IMR-90 (cell line): ENCODE data around the gene ABHD5. TPM values are rescaled to one million over a fixed set of nuclear protein-coding genes. Genes with fewer than 3 reads are reported as not detected.
A peak's percentile ranks its signal among the peaks of the same experiment; 100 is the strongest.

Source experiments
- ATAC-seq: fragments of 200-7000 bp; cut with Tn5 transposase; 2 replicates; pipeline ENCODE4 v1.9.1; 2020; ENCODE audit warnings: low read depth, mild to moderate bottlenecking, moderate library complexity
- BruUV-seq: library from RNA; stranded (reverse); fragments of 400-500 nt; replicated peaks from 2 replicates; lab custom pipeline; 2021; lab: Mats Ljungman, UMichigan
- CTCF ChIA-PET: fragments of 300-600 bp; formaldehyde crosslinking; extraction: SDS; loops from one replicate; lab custom pipeline; 2021; ENCODE audit warnings: antibody characterized with exemption; lab: Yijun Ruan, JAX
- POLR2A ChIA-PET: fragments of 300-600 bp; sonication (Branson Sonifier 250); formaldehyde crosslinking; loops from one replicate; lab custom pipeline; 2022; ENCODE audit warnings: antibody characterized with exemption; ENCODE audit not compliant: unreplicated experiment; lab: Charles Lee
- DNase-seq: peaks from one replicate; pipeline ENCODE4 v3.0.0; 2013
- H2AFZ ChIP-seq: replicated peaks from 2 replicates; pipeline ENCODE3; 2013; ENCODE audit warnings: low read length, mild to moderate bottlenecking; ENCODE audit not compliant: poor library complexity
- H2AK5ac ChIP-seq: 2 replicates; pipeline ENCODE4 v1.6.1; 2013; ENCODE audit warnings: low read depth, low read length, inconsistent platforms
- H2AK9ac ChIP-seq: replicated peaks from 2 replicates; pipeline ENCODE3; 2013; ENCODE audit warnings: mild to moderate bottlenecking, low read depth, low read length, moderate library complexity; ENCODE audit not compliant: poor library complexity
- H2BK120ac ChIP-seq: 2 replicates; pipeline ENCODE4 v1.6.1; 2013; ENCODE audit warnings: low read depth, low read length, inconsistent platforms
- H2BK15ac ChIP-seq: 3 replicates; pipeline ENCODE4 v1.6.1; 2013; ENCODE audit warnings: low read depth, low read length, inconsistent platforms
- H2BK20ac ChIP-seq: 2 replicates; pipeline ENCODE4 v1.6.1; 2013; ENCODE audit warnings: low read depth, mild to moderate bottlenecking, inconsistent platforms, low read length, moderate library complexity
- H2BK5ac ChIP-seq: 2 replicates; pipeline ENCODE4 v1.6.1; 2013; ENCODE audit warnings: mild to moderate bottlenecking, low read depth, low read length, inconsistent platforms; ENCODE audit not compliant: poor library complexity, severe bottlenecking
- H3K14ac ChIP-seq: replicated peaks from 2 replicates; pipeline ENCODE4 v1.6.1; 2013; ENCODE audit warnings: low read depth, low read length, inconsistent platforms
- H3K18ac ChIP-seq: 2 replicates; pipeline ENCODE4 v1.6.1; 2013; ENCODE audit warnings: low read depth, low read length, control low read depth
- H3K23ac ChIP-seq: 2 replicates; pipeline ENCODE4 v1.6.1; 2013; ENCODE audit warnings: low read depth, low read length, inconsistent platforms
- H3K27ac ChIP-seq: 2 replicates; pipeline ENCODE4 v1.5.1; 2013; ENCODE audit warnings: mild to moderate bottlenecking, control low read depth, low read length; ENCODE audit not compliant: insufficient read depth
- H3K27me3 ChIP-seq: 2 replicates; pipeline ENCODE4 v1.6.1; 2013; ENCODE audit warnings: low read length; ENCODE audit not compliant: control insufficient read depth, insufficient read depth
- H3K36me3 ChIP-seq: 2 replicates; pipeline ENCODE4 v1.6.1; 2013; ENCODE audit warnings: low read length, mixed read lengths; ENCODE audit not compliant: control insufficient read depth, insufficient read depth
- H3K4ac ChIP-seq: 2 replicates; pipeline ENCODE4 v1.6.1; 2013; ENCODE audit warnings: low read depth, low read length, inconsistent platforms
- H3K4me1 ChIP-seq: 2 replicates; pipeline ENCODE4 v1.6.1; 2013; ENCODE audit warnings: low read length, mixed read lengths; ENCODE audit not compliant: control insufficient read depth, insufficient read depth
- H3K4me2 ChIP-seq: 2 replicates; pipeline ENCODE4 v1.6.1; 2013; ENCODE audit warnings: low read depth, mild to moderate bottlenecking, control low read depth, low read length, moderate library complexity
- H3K4me3 ChIP-seq: 2 replicates; pipeline ENCODE4 v1.5.1; 2013; ENCODE audit warnings: low read depth, mild to moderate bottlenecking, control low read depth, low read length, moderate library complexity; ENCODE audit not compliant: insufficient read depth
- H3K56ac ChIP-seq: 2 replicates; pipeline ENCODE4 v1.6.1; 2013; ENCODE audit warnings: low read length, inconsistent platforms; ENCODE audit not compliant: insufficient read depth; ENCODE audit errors: extremely low read depth
- H3K79me1 ChIP-seq, 2 experiments: 2 replicates each; pipeline ENCODE4 v1.6.1; 2013; ENCODE audit warnings: low read length in 2 of 2, inconsistent platforms in 1 of 2, low read depth in 1 of 2
- H3K9ac ChIP-seq: 2 replicates; pipeline ENCODE4 v1.6.1; 2013; ENCODE audit warnings: low read depth, low read length, control low read depth
- H3K9me1 ChIP-seq: 2 replicates; pipeline ENCODE4 v1.6.1; 2013; ENCODE audit warnings: low read length, inconsistent platforms; ENCODE audit not compliant: insufficient read depth
- H3K9me3 ChIP-seq: 2 replicates; pipeline ENCODE4 v1.6.1; 2013; ENCODE audit warnings: low read length; ENCODE audit not compliant: control insufficient read depth, insufficient read depth
- H4K20me1 ChIP-seq: 2 replicates; pipeline ENCODE4 v1.6.1; 2013; ENCODE audit warnings: low read length, inconsistent platforms; ENCODE audit not compliant: insufficient read depth
- H4K5ac ChIP-seq: 2 replicates; pipeline ENCODE4 v1.6.1; 2013; ENCODE audit warnings: mild to moderate bottlenecking, low read depth, low read length, control low read depth
- H4K8ac ChIP-seq, 2 experiments: 2 replicates each; pipeline ENCODE4 v1.6.1; 2013; ENCODE audit warnings: low read depth in 2 of 2, low read length in 2 of 2, control low read depth in 1 of 2, inconsistent platforms in 1 of 2
- H4K91ac ChIP-seq: 2 replicates; pipeline ENCODE4 v1.6.1; 2013; ENCODE audit warnings: low read depth, low read length, inconsistent platforms; ENCODE audit not compliant: insufficient read depth
- CEBPB ChIP-seq: IDR thresholded peaks from 2 replicates; pipeline ENCODE4 v1.6.1; 2012; ENCODE audit warnings: low read depth, low read length, improper control_type of control experiment
- ELK1 ChIP-seq: fragments of 150-350 bp; IDR thresholded peaks from 2 replicates; pipeline ENCODE4 v1.6.1; 2016; ENCODE audit warnings: low read depth, mild to moderate bottlenecking, low read length, moderate library complexity, borderline replicate concordance
- FOS ChIP-seq: fragments of 150-350 bp; IDR thresholded peaks from 2 replicates; pipeline ENCODE4 v1.6.1; 2016; ENCODE audit warnings: low read depth, low read length
- MAFK ChIP-seq: IDR thresholded peaks from 2 replicates; pipeline ENCODE4 v1.6.1; 2012; ENCODE audit warnings: low read depth, low read length, improper control_type of control experiment
- MAZ ChIP-seq: IDR thresholded peaks from 2 replicates; pipeline ENCODE4 v1.6.1; 2012; ENCODE audit warnings: low read depth, mild to moderate bottlenecking, low read length, improper control_type of control experiment, moderate library complexity, borderline replicate concordance
- MXI1 ChIP-seq: IDR thresholded peaks from 2 replicates; pipeline ENCODE4 v1.6.1; 2012; ENCODE audit warnings: low read depth, mild to moderate bottlenecking, low read length, moderate library complexity, borderline replicate concordance
- NFE2L2 ChIP-seq: fragments of 150-350 bp; IDR thresholded peaks from 2 replicates; pipeline ENCODE4 v1.6.1; 2016; ENCODE audit warnings: low read depth, mild to moderate bottlenecking, low read length
- POLR2A ChIP-seq: IDR thresholded peaks from 2 replicates; pipeline ENCODE4 v1.6.1; 2012; ENCODE audit warnings: mild to moderate bottlenecking, low read depth, low read length
- RAD21 ChIP-seq: IDR thresholded peaks from 2 replicates; pipeline ENCODE4 v1.6.1; 2012; ENCODE audit warnings: low read length, improper control_type of control experiment
- RCOR1 ChIP-seq: IDR thresholded peaks from 2 replicates; pipeline ENCODE4 v1.6.1; 2012; ENCODE audit warnings: mild to moderate bottlenecking, low read length, improper control_type of control experiment; ENCODE audit not compliant: insufficient replicate concordance
- RFX5 ChIP-seq: IDR thresholded peaks from 2 replicates; pipeline ENCODE4 v1.8.0; 2012; ENCODE audit warnings: low read depth, mild to moderate bottlenecking, low read length, moderate library complexity
- SMC3 ChIP-seq: fragments of 150-350 bp; IDR thresholded peaks from 2 replicates; pipeline ENCODE4 v1.6.1; 2016; ENCODE audit warnings: low read depth, mild to moderate bottlenecking, antibody characterized with exemption, low read length, moderate library complexity
- USF2 ChIP-seq: fragments of 150-350 bp; IDR thresholded peaks from 2 replicates; pipeline ENCODE4 v1.6.1; 2017; ENCODE audit warnings: mild to moderate bottlenecking, antibody characterized with exemption, low read length, low read depth
- WGBS, 2 experiments: methylation state at CpG; one replicate each; pipeline versions ENCODE4 v1.1.5 to v1.1.7; 2013; ENCODE audit warnings: missing lambda C conversion rate in 2 of 2; ENCODE audit not compliant: insufficient read length in 1 of 2; ENCODE audit errors: extremely low coverage in 2 of 2; 5-methylcytosine and 5-hydroxymethylcytosine counted together
- dilution Hi-C: fragments of 300-500 bp; cut with HindIII; formaldehyde crosslinking; loops from one replicate; pipeline ENCODE4 v1.14.3; 2018; ENCODE audit warnings: low sequenced_read_pairs; ENCODE audit not compliant: unreplicated experiment
- in situ Hi-C: fragments of 300-500 bp; cut with MboI; formaldehyde crosslinking; loops from 3 replicates; pipeline ENCODE4 v1.14.3; 2019; ENCODE audit warnings: low sequenced_read_pairs, inconsistent platforms, mixed read lengths
- intact Hi-C: fragments of 100-400 bp; cut with micrococcal nuclease; formaldehyde crosslinking; loops from 2 replicates; pipeline ENCODE4 v1.10.0; 2022
- polyA plus RNA-seq, 3 experiments: library from polyadenylated mRNA; depleted of rRNA; stranded (reverse); fragments of >200 nt; gene quantifications; 2 replicates each; pipeline ENCODE4 v1.2.3, GENCODE V29; 2012; ENCODE audit warnings: low replicate concordance in 1 of 3
- total RNA-seq: library from RNA; depleted of rRNA; stranded (reverse); fragments of >200 nt; gene quantifications from 2 replicates; pipeline ENCODE4 v1.2.3, GENCODE V29; 2012
- TF ChIP-seq, protein P1 (sequence below): conservative IDR thresholded peaks from 2 replicates; pipeline ENCODE4 v1.5.1; 2012; ENCODE audit warnings: mild to moderate bottlenecking, low read depth, low read length, improper control_type of control experiment

The ABHD5 gene
- total and polyA plus RNA-seq, 2 of the 4 experiments (the other 2 are of a cell fraction), result 15.8 to 33.2 TPM

- H3K27ac ChIP-seq, result no peak overlapping the region; the same call in 1 of the 2 replicates
- no peak overlapping the region for H3K18ac ChIP-seq
- no peaks in the 10 kb centered on the region for H3K36me3 ChIP-seq
- no peak overlapping the region for H3K4me2 ChIP-seq
- intact Hi-C loops, result no loop called here
- H4K5ac ChIP-seq, result no peak overlapping the region
- H4K8ac ChIP-seq, result peak overlapping the region in 1 of 2 experiments; percentile 80; a peak in 2 of 4 replicates
- no peaks in the 10 kb centered on the region for H3K79me1 ChIP-seq
- H4K91ac ChIP-seq, result peak overlapping the region; percentile 62; the same call in 1 of the 2 replicates
- peaks cover 32% of the 10 kb centered on the region for H3K4me1 ChIP-seq
- peaks cover 25% of the 10 kb centered on the region for H3K9me1 ChIP-seq
- no peaks in the 10 kb centered on the region for H3K27me3 ChIP-seq
- no peak overlapping the region for H3K4me3 ChIP-seq
- POLR2A ChIA-PET, result no interaction called here
- H3K9ac ChIP-seq, result no peak overlapping the region
- in situ Hi-C loops, result no loop called here
- BruUV-seq, result no TSS peak
- H3K14ac ChIP-seq, result peak overlapping the region; percentile 84
- H2BK120ac ChIP-seq, result peak overlapping the region; percentile 85
- ATAC-seq (peak; percentile 22; the same call in 1 of the 2 replicates), DNase-seq (peak; percentile 77)
- peak overlapping the region; percentile 50 for H2BK5ac ChIP-seq
- no CpG with 5 or more reads among the region's 2 CpGs for WGBS, 2 experiments
- dilution Hi-C loops, result no loop called here
- H3K4ac ChIP-seq, result peak overlapping the region; percentile 79; the same call in 1 of the 2 replicates
- CTCF ChIA-PET, result interaction anchor here (1.3 kb wide), 1 partner anchor 432 kb away, joined by 3 read pairs; no protein-coding TSS in a partner anchor
- H3K56ac ChIP-seq, result no peak overlapping the region
- H2BK15ac ChIP-seq, result peak overlapping the region; percentile 78; the same call in 1 of the 3 replicates
- H2BK20ac ChIP-seq, result peak overlapping the region; percentile 77
- H2AK5ac ChIP-seq, result no peak overlapping the region
- H3K9me3 ChIP-seq, result no peaks in the 10 kb centered on the region
- H2AK9ac ChIP-seq, result no peak overlapping the region
- no peaks in the 10 kb centered on the region for H4K20me1 ChIP-seq
- H2AFZ ChIP-seq, result no peak overlapping the region
- peak overlapping the region; percentile 63; the same call in 1 of the 2 replicates for H3K23ac ChIP-seq
- TF ChIP-seq RFX5 (no peak), USF2 (peak; percentile 87), MAZ (no peak), RAD21 (peak; percentile 13; the same call in 1 of the 2 replicates), FOS (no peak), MXI1 (no peak), MAFK (no peak), SMC3 (0 out of 2 replicates have a peak, but pooled peaks have one; percentile 9), NFE2L2 (no peak), CEBPB (no peak), POLR2A (no peak), ELK1 (no peak), RCOR1 (no peak)
- TF ChIP-seq, protein P1, sequence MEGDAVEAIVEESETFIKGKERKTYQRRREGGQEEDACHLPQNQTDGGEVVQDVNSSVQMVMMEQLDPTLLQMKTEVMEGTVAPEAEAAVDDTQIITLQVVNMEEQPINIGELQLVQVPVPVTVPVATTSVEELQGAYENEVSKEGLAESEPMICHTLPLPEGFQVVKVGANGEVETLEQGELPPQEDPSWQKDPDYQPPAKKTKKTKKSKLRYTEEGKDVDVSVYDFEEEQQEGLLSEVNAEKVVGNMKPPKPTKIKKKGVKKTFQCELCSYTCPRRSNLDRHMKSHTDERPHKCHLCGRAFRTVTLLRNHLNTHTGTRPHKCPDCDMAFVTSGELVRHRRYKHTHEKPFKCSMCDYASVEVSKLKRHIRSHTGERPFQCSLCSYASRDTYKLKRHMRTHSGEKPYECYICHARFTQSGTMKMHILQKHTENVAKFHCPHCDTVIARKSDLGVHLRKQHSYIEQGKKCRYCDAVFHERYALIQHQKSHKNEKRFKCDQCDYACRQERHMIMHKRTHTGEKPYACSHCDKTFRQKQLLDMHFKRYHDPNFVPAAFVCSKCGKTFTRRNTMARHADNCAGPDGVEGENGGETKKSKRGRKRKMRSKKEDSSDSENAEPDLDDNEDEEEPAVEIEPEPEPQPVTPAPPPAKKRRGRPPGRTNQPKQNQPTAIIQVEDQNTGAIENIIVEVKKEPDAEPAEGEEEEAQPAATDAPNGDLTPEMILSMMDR, result 0 out of 2 replicates have a peak, but pooled peaks have one; percentile 12
These were observed 76.1 kb downstream of the ABHD5 start for GRCh38 chr3:43766672-43767465.
